DMS79 (cell line): ENCODE results near the gene RALGDS.
"Not testable (repeated sequence)": the region's sequence is repeated elsewhere in the genome, so short reads cannot be mapped to it uniquely, and the experiment has no call there.

Experiments
- DNase-seq: peaks from one replicate; lab custom pipeline; 2025; lab: John Stamatoyannopoulos, UW

RALGDS gene

DNA sequence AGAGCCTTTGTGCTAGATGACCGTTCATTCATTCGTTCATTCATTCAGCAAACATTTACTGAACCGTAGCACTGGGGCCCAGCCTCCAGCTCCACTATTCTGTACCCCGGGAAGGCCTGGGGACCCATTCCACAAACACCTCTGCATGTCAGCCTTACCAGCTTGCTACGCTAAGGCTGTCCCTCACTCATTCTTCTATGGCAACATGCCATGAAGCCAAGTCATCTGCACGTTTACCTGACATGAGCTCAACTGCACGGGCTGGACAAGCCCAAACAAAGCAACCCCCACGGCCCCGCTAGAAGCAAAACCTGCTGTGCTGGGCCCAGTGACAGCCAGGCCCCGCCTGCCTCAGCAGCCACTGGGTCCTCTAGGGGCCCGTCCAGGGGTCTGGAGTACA, 53.2 kb downstream of the RALGDS start:
- DNase-seq: no peak

DNA sequence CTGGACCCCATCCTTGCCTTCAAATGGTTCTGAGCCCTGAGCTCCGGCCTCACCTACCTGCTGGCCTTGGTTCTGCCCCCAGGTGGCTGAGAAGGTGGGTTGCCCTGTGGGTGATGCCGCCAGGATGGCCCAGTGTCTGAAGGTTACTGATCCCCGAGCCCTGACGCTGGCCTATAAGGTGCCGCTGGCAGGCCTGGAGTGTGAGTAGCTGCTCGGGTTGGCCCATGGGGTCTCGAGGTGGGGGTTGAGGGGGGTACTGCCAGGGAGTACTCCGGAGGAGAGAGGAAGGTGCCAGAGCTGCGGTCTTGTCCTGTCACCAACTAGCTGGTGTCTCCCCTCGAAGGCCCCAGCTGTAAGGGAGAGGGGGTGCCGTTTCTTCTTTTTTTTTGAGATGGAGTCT, 54.0 kb downstream of the RALGDS start:
- no peak for DNase-seq

DNA sequence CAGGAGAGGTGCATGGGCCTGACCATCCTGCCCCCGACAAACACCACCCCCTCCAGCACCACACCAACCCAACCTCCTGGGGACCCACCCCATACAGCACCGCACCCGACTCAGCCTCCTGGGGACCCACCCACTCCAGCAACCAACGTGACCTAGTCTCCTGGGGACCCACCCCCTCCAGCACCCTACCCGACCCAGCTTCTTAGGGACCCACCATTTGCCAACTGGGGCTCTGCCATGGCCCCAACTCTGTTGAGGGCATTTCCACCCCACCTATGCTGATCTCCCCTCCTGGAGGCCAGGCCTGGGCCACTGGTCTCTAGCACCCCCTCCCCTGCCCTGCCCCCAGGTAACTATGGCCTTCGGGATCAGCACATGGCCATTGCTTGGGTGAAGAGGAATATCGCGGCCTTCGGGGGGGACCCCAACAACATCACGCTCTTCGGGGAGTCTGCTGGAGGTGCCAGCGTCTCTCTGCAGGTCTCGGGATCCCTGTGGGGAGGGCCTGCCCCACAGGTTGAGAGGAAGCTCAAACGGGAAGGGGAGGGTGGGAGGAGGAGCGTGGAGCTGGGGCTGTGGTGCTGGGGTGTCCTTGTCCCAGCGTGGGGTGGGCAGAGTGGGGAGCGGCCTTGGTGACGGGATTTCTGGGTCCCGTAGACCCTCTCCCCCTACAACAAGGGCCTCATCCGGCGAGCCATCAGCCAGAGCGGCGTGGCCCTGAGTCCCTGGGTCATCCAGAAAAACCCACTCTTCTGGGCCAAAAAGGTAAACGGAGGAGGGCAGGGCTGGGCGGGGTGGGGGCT, 54.7 kb downstream of the RALGDS start:
- no peak for DNase-seq

DNA sequence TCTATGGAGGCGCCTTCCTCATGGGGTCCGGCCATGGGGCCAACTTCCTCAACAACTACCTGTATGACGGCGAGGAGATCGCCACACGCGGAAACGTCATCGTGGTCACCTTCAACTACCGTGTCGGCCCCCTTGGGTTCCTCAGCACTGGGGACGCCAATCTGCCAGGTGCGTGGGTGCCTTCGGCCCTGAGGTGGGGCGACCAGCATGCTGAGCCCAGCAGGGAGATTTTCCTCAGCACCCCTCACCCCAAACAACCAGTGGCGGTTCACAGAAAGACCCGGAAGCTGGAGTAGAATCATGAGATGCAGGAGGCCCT, 56.0 kb downstream of the RALGDS start:
- DNase-seq: no peak

DNA sequence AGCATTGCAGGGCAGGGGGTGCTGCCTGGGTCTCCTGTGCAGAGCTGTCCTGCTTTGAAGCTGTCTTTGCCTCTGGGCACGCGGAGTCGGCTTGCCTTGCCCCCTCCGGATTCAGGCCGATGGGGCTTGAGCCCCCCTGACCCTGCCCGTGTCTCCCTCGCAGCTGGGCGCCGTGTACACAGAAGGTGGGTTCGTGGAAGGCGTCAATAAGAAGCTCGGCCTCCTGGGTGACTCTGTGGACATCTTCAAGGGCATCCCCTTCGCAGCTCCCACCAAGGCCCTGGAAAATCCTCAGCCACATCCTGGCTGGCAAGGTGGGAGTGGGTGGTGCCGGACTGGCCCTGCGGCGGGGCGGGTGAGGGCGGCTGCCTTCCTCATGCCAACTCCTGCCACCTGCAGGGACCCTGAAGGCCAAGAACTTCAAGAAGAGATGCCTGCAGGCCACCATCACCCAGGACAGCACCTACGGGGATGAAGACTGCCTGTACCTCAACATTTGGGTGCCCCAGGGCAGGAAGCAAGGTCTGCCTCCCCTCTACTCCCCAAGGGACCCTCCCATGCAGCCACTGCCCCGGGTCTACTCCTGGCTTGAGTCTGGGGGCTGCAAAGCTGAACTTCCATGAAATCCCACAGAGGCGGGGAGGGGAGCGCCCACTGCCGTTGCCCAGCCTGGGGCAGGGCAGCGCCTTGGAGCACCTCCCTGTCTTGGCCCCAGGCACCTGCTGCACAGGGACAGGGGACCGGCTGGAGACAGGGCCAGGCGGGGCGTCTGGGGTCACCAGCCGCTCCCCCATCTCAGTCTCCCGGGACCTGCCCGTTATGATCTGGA, 56.6 kb downstream of the RALGDS start:
- no peak for DNase-seq

DNA sequence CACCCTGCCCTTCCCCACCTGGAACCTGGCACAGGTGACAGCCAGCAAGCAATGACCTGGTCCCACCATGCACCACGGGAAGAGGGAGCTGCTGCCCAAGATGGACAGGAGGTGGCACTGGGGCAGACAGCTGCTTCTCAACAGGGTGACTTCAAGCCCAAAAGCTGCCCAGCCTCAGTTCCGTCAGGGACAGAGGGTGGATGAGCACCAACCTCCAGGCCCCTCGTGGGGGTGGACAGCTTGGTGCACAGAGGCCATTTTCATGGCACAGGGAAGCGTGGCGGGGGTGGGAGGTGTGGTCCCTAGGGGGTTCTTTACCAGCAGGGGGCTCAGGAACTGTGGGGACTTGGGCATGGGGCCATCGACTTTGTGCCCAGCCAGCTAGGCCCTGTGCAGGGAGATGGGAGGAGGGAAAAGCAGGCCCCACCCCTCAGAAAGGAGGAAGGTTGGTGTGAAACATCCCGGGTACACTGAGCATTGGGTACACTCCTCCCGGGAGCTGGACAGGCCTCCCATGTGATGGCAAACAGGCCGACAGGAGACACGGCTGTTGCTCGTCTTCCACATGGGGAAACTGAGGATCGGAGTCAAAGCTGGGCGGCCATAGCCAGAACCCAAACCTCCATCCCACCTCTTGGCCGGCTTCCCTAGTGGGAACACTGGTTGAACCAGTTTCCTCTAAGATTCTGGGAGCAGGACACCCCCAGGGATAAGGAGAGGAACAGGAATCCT, 57.4 kb downstream of the RALGDS start:
- DNase-seq: no peak

DNA sequence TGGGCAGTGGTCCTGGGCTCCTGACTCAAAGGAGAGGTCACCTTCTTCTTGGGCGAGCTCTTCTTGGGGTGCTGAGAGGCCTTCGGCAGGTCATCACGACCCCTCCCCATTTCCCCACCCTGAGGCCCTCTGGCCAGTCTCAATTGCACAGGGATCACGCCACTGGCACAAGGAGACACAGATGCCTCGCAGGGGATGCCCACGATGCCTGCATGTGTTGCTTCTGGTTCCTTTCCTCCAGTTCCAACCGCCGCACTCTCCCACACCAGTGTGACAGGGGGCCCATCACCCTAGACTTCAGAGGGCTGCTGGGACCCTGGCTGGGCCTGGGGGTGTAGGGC, 57.9 kb downstream of the RALGDS start:
- no peak for DNase-seq

DNA sequence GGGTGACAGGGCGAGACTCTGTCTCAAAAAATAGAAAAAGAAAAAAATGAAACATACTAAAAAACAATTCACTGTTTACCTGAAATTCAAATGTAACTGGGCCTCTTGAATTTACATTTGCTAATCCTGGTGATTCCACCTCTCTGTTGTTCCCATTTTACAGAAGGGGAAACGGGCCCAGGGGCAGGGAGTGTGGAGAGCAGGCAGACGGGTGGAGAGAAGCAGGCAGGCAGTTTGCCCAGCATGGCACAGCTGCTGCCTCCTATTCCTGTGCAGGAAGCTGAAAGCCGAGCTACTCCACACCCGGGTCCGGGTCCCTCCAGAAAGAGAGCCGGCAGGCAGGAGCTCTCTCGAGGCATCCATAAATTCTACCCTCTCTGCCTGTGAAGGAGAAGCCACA, 58.5 kb downstream of the RALGDS start:
- not testable (repeated sequence) for DNase-seq

DNA sequence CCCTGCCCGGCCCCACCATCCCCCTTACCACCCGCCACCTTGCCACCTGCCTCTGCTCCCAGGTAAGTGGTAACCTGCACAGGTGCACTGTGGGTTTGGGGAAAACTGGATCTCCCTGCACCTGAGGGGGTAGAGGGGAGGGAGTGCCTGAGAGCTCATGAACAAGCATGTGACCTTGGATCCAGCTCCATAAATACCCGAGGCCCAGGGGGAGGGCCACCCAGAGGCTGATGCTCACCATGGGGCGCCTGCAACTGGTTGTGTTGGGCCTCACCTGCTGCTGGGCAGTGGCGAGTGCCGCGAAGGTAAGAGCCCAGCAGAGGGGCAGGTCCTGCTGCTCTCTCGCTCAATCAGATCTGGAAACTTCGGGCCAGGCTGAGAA, 59.3 kb downstream of the RALGDS start, which contains the start of gene CEL:
TSS of gene CEL (plus strand) at position 218 of the 382 bp plus-strand sequence. CDS start at position 240, 22 bp downstream.
- not testable (repeated sequence) for DNase-seq

DNA sequence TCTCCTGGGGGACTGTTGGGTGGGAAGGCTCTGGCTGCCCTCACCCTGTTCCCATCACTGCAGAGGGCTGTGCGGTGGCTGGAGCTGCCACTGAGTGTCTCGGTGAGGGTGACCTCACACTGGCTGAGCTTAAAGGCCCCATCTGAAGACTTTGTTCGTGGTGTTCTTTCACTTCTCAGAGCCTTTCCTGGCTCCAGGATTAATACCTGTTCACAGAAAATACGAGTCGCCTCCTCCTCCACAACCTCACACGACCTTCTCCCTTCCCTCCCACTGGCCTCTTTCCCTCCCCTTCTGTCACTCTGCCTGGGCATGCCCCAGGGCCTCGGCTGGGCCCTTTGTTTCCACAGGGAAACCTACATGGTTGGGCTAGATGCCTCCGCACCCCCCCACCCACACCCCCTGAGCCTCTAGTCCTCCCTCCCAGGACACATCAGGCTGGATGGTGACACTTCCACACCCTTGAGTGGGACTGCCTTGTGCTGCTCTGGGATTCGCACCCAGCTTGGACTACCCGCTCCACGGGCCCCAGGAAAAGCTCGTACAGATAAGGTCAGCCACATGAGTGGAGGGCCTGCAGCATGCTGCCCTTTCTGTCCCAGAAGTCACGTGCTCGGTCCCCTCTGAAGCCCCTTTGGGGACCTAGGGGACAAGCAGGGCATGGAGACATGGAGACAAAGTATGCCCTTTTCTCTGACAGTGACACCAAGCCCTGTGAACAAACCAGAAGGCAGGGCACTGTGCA, 59.8 kb downstream of the RALGDS start:
- DNase-seq: not testable (repeated sequence)

DNA sequence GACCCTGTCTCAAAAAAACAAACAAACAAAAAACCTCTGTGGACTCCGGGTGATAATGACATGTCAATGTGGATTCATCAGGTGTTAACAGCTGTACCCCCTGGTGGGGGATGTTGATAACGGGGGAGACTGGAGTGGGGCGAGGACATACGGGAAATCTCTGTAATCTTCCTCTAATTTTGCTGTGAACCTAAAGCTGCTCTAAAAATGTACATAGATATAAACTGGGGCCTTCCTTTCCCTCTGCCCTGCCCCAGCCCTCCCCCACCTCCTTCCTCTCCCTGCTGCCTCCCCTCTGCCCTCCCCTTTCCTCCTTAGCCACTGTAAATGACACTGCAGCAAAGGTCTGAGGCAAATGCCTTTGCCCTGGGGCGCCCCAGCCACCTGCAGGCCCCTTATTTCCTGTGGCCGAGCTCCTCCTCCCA, 60.6 kb downstream of the RALGDS start:
- no peak for DNase-seq

DNA sequence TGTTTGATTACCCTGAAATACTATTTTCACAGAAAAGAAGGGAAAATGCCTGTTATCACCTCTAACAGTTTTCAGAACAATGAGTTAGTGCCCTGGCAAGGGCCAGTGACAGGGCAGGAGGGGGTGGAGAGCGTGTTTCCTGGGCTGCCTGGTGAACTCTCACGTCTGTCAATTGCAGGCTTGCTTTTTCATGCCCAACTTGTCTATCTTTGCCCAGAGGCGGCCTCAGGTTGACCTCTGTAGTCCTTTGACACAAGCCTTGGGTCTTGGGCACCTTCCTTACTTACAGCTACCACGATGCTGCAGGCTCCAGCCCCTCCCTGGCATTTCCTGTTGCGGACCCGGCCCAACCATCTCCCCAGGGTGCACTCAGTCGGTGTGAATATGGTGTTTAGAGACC, 61.4 kb downstream of the RALGDS start:
- DNase-seq: no peak

DNA sequence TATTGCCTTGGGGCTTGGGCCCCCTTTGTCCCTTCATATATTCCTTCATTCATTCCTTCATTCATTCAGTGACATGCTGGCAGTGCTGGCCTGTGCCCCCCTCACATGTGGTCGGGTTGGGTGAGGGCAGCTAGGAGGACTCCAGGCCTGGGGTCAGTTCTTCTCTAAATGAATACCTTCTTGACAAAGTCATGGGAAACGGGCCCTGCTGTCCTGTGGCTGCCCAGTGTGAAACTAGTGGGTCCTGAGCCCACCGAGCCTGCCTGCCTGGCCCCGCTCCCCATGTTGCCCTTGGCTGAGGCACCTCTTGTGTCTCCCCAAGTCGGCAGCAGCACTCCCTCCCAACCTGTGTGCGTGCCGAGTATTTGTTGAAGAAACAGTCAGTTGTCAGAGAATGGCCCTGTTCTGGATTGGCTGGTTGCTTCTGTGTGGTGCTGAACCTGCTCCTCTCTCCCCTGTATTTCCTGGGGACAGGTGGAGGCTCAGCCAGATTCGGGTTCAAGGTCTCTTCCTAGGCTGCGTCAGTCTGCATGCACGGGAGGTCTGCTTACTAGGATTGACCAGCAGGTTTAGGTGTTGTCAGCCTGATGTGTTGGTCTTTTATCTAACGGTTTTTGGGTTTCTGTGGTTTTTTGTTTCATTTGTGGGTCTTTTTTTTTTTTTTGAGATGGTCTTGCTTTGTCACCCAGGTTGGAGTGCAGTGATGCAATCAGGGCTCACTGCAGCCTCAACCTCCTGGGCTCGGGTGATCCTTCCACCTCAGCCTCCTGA, 62.3 kb downstream of the RALGDS start:
- DNase-seq: no peak

DNA sequence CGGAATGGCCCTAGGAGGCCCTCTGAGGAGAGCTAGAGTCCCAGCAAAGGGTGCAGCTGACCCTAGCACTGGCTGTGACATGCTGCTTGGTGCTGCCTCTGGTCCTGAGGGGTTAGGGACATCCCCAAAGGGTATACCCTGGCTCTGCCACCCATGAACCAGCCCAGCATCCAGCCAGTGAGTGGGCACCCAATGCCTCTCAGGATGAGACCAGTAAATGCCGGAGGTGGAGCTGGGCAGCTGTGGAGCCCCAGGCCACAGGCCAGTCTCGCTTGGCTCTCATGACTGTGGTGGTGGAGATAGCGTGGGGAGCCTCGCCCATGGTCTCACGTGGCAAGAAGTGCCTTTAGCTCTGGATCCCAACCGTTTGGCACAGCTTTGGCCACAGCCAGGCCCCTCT, 63.0 kb downstream of the RALGDS start:
- DNase-seq: no peak

DNA sequence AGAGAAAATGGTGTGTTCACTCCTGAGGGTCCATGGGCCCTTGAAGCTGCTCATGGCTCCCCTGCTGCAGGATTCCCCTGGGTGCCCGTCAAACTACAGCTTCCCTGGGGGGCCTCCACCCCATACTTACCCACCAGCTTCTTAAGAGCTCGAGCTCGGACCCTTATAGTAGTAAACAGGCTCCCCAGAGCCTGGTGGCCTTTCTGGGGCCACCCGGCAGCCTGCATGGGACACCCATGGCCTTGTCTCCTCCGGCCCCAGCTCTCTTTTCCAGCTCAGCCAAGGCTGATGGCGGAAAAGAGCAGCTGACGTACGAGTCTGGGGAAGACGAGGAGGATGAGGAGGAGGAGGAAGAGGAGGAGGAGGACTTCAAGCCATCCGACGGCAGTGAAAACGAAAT, 63.5 kb downstream of the RALGDS start:
- no peak for DNase-seq

DNA sequence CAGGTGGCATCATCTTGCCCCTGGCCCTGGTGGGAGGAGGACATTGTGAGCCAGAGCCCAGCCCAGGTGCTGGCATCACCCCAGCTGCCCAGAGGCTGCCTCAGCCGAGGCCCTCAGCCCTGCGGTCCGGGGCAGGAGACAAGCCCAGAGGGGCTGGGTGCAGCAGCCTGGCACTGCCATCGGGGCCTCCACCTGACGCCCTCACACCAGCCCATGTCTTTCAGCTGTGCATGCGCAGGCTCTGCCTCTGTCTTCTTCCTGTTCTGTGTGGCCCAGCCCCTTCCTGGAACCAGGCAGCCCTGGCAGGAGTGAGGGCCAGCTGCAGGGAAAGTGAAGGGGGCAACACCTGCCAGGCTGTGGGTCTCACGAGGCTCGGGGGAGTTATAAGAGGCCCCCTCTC, 64.0 kb downstream of the RALGDS start:
- DNase-seq: no peak

DNA sequence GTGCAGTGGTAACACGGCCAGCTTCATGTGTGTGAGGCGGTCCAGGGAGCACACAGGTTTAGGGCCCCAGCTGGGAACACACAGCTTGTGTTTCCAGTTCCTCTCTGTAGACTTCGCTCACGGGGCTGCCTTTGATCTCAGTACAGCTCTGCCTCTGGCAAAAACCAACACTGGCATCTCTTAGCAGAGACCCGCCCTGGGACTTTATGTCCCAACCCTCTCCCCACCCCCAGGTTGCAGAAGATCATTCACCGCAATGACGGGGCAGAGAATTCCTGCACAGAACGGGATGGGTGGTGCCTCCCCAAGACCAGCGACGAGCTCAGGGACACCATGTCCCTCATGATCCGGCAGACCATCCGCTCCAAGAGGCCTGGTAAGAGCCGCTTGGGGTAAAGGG, 64.5 kb downstream of the RALGDS start:
- DNase-seq: no peak

DNA sequence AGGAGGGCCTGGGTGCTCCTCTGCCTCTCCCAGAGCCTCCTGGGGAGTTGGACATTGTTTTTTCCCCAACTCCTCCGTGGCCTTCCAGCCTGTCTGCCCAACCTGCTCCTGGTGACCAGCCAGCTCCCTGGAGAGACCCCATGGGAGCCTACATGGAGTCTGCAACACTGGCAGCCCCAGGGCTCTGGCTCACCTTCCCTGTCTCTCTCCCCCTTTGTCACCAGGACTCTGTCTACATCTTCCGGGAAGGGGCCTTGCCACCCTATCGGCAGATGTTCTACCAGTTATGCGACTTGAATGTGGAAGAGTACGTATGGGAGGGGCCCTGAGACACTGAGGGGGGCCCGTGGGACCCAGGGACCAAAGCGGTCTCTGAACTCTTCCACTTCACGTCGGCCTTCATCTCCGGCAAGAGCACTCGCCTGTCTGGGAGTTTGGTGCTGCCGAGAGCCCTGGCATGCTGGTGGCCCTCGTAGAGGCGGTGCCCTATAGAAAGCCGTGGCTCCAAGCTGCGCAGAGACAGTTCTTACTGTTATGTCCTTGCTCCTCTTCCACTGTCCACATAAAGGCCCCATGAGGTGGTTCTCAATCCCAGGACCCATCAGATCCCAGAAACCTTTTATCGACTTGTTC, 65.1 kb downstream of the RALGDS start:
- no peak for DNase-seq

DNA sequence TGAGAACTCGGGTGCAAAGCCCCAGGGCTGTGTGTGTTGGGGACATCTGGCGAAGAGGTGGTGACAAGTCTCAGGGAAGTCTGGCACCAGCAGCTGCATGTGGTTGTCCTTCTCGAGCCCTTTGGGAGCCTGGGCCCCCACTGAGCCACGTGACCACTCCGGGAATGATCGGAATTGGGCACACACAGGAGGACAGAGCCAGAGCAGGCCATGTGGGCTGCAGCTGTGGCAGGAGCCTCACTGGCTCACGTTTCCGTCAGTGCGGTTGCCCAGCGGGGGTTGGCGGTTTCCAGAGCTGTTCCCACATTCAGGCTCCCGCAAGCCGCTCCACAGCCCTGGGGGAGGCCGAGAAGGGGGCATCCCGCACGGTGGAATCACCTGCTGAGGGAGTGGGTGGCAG, 66.1 kb downstream of the RALGDS start:
- no peak for DNase-seq

DNA sequence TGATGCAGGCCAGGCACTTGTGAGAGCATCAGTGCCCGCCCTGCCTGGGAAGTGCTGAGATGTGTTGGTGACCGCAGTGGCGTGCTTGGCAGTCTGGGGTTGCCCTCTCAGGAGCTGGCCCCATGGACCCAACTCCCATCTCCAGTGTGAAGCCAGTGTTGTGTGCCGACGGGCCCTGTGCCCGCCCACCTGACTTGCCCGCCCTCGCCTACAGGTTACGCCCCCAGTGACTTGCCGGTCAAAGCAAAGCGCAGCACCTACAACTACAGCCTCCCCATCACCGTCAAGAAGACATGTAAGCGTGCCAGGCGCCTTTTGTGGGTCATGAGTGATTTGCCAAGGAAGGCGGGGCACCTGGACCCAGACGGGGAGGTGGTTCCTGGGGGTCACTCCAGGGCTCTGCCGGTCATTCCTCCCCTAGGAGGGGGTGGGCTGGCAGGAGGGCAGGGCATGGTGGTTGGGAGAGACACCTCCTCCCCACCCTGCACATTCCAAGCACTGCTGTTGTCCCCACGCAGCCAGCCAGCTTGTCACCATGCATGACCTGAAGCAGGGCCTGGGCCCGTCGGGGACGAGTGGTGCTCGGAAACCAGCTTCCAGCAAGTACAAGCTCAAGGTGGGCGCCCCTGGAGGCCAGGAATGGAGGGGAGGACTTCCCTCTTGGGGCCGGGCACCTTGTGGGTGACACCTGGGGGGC, 66.7 kb downstream of the RALGDS start:
- no peak for DNase-seq
